OCI-LY1 (cell line): ENCODE data around the gene IP6K3.

Source experiments
- H2AFZ ChIP-seq: fragments of 200-600 bp; sonication (generic), shearing (Covaris generic); 2 replicates; pipeline ENCODE4 v1.6.0; 2014; ENCODE audit warnings: antibody characterized with exemption, mild to moderate bottlenecking, low read length
- H3F3A ChIP-seq: fragments of 200-600 bp; sonication (generic), shearing (Covaris generic); 2 replicates; pipeline ENCODE4 v1.6.0; 2014; ENCODE audit warnings: mild to moderate bottlenecking, antibody characterized with exemption, low read length, moderate library complexity; ENCODE audit not compliant: insufficient read depth
- H3K27ac ChIP-seq: fragments of 200-600 bp; sonication (generic); 2 replicates; pipeline ENCODE4 v1.5.1; 2014; ENCODE audit warnings: low read length, mixed run types, mild to moderate bottlenecking, low read depth; ENCODE audit not compliant: poor library complexity, severe bottlenecking
- H3K27me3 ChIP-seq: fragments of 200-600 bp; sonication (generic); 2 replicates; pipeline ENCODE4 v1.6.0; 2014; ENCODE audit warnings: antibody characterized with exemption, mild to moderate bottlenecking, low read length, moderate library complexity; ENCODE audit not compliant: insufficient read depth
- H3K36me3 ChIP-seq: fragments of 200-600 bp; sonication (generic); 2 replicates; pipeline ENCODE4 v1.6.1; 2014; ENCODE audit warnings: mild to moderate bottlenecking, antibody characterized with exemption, low read length, moderate library complexity, mixed read lengths; ENCODE audit not compliant: insufficient read depth
- H3K4me1 ChIP-seq: fragments of 200-600 bp; sonication (generic); 2 replicates; pipeline ENCODE4 v1.5.1; 2014; ENCODE audit warnings: mild to moderate bottlenecking, low read length, moderate library complexity; ENCODE audit not compliant: insufficient read depth, severe bottlenecking
- H3K4me2 ChIP-seq: fragments of 200-600 bp; sonication (generic), shearing (Covaris generic); 2 replicates; pipeline ENCODE4 v1.6.1; 2014; ENCODE audit warnings: low read length
- H3K4me3 ChIP-seq: fragments of 200-600 bp; sonication (generic); 2 replicates; pipeline ENCODE4 v1.5.1; 2014; ENCODE audit warnings: low read length, low read depth, mild to moderate bottlenecking, mixed read lengths; ENCODE audit not compliant: poor library complexity, severe bottlenecking
- H3K79me2 ChIP-seq: fragments of 200-600 bp; shearing (Covaris generic); 2 replicates; pipeline ENCODE4 v1.6.1; 2016; ENCODE audit warnings: mixed run types, low read length, mixed read lengths; ENCODE audit not compliant: insufficient read depth
- H3K9ac ChIP-seq: fragments of 200-600 bp; sonication (generic), shearing (Covaris generic); 2 replicates; pipeline ENCODE4 v1.6.1; 2014; ENCODE audit warnings: mild to moderate bottlenecking, low read length, mixed read lengths
- H3K9me2 ChIP-seq: fragments of 200-600 bp; sonication (generic), shearing (Covaris generic); 2 replicates; pipeline ENCODE4 v1.6.1; 2014; ENCODE audit warnings: low read depth, mild to moderate bottlenecking, low read length, mixed read lengths
- H3K9me3 ChIP-seq: fragments of 200-600 bp; shearing (Covaris generic); 2 replicates; pipeline ENCODE4 v1.6.1; 2014; ENCODE audit warnings: low read length, mixed read lengths
- H4K20me1 ChIP-seq: fragments of 200-600 bp; sonication (generic), shearing (Covaris generic); 2 replicates; pipeline ENCODE4 v1.6.0; 2016; ENCODE audit warnings: mild to moderate bottlenecking, low read length; ENCODE audit not compliant: insufficient read depth
- EZH2 ChIP-seq: fragments of 200-600 bp; sonication (generic), shearing (Covaris generic); IDR thresholded peaks from 2 replicates; pipeline ENCODE4 v1.8.0; 2017; ENCODE audit warnings: borderline replicate concordance, mixed run types, mild to moderate bottlenecking, antibody characterized with exemption, low read length, moderate library complexity, mixed read lengths
- TF ChIP-seq, protein P1 (sequence below): fragments of 200-600 bp; sonication (generic), shearing (Covaris generic); IDR thresholded peaks from 2 replicates; pipeline ENCODE4 v1.5.1; 2017; ENCODE audit warnings: mild to moderate bottlenecking, antibody characterized with exemption, low read length, moderate library complexity, mixed read lengths

IP6K3 gene

GRCh38 chr6:33731751-33732282 is 14.9 kb downstream of the IP6K3 start:
- H4K20me1 ChIP-seq = no peaks in the 10 kb centered on the region
- H3K27ac ChIP-seq = no peak overlapping the region
- H3K79me2 ChIP-seq = no peaks in the 10 kb centered on the region
- no peaks in the 10 kb centered on the region for H3F3A ChIP-seq
- no peak overlapping the region for H2AFZ ChIP-seq
- H3K4me2 ChIP-seq = no peak overlapping the region
- H3K4me1 ChIP-seq = no peaks in the 10 kb centered on the region
- no peaks in the 10 kb centered on the region for H3K36me3 ChIP-seq
- no peaks in the 10 kb centered on the region for H3K9me2 ChIP-seq
- no peak overlapping the region for H3K9ac ChIP-seq
- peaks cover 12% of the 10 kb centered on the region; the same call in 1 of the 2 replicates for H3K27me3 ChIP-seq
- H3K4me3 ChIP-seq = no peak overlapping the region
- TF ChIP-seq, protein P1, sequence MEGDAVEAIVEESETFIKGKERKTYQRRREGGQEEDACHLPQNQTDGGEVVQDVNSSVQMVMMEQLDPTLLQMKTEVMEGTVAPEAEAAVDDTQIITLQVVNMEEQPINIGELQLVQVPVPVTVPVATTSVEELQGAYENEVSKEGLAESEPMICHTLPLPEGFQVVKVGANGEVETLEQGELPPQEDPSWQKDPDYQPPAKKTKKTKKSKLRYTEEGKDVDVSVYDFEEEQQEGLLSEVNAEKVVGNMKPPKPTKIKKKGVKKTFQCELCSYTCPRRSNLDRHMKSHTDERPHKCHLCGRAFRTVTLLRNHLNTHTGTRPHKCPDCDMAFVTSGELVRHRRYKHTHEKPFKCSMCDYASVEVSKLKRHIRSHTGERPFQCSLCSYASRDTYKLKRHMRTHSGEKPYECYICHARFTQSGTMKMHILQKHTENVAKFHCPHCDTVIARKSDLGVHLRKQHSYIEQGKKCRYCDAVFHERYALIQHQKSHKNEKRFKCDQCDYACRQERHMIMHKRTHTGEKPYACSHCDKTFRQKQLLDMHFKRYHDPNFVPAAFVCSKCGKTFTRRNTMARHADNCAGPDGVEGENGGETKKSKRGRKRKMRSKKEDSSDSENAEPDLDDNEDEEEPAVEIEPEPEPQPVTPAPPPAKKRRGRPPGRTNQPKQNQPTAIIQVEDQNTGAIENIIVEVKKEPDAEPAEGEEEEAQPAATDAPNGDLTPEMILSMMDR = no peak
- TF ChIP-seq EZH2 = no peak
- no peaks in the 10 kb centered on the region for H3K9me3 ChIP-seq

DNA sequence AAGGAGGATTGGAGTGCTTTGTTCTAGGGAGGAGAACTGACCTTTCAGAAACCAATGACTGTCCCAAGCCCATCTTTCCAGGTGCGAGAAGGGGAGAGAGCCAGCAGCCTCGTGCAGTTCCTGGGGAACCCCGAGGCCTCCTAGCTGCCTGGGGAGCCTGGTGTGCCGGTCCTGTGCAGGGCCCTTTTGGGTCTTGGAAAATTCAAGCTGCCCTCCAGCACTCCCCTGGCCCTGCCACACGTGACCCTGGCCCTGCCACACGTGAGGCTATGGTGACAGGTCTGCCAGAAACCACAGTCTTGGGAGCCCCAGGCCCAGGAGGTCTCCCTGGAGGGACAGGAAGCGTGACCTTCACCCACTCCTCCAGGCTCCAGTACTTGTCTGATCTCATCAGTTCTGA is 15.7 kb downstream of the IP6K3 start:
- H4K20me1 ChIP-seq = no peaks in the 10 kb centered on the region
- no peak overlapping the region for H3K9ac ChIP-seq
- H3K27me3 ChIP-seq = peaks cover 12% of the 10 kb centered on the region; the same call in 1 of the 2 replicates
- no peaks in the 10 kb centered on the region for H3K4me1 ChIP-seq
- no peak overlapping the region for H2AFZ ChIP-seq
- no peak overlapping the region for H3K4me2 ChIP-seq
- H3K4me3 ChIP-seq = no peak overlapping the region
- H3K79me2 ChIP-seq = no peaks in the 10 kb centered on the region
- H3K36me3 ChIP-seq = no peaks in the 10 kb centered on the region
- H3K9me3 ChIP-seq = no peaks in the 10 kb centered on the region
- no peak for TF ChIP-seq EZH2
- TF ChIP-seq, protein P1 = no peak
- no peaks in the 10 kb centered on the region for H3F3A ChIP-seq
- no peaks in the 10 kb centered on the region for H3K9me2 ChIP-seq
- no peak overlapping the region for H3K27ac ChIP-seq

DNA sequence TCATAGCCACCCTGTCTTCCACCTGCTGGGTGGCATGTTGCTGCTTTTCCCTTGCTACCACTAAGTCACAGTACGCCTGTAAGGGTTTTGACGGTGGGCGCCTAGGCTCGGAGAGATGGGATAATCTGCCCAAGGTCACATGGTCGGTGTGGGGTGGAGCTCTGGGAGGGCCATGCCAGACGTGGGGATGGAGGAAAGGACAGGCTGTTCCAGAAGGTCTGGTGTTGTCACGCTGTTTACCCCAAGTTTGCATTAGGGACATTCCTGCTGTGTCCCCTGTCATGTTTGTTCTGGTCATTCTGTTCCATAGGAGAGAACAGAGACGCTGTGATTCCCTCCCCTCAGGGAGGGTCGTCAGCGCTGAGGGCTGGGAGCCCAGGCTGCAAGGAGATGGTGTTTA is 16.1 kb downstream of the IP6K3 start:
- Histone ChIP-seq H3K27me3 (peaks cover 12% of the 10 kb centered on the region; the same call in 1 of the 2 replicates), H2AFZ (no peak overlapping the region), H3K9me3 (no peaks in the 10 kb centered on the region), H3K4me2 (no peak overlapping the region), H4K20me1 (no peaks in the 10 kb centered on the region), H3K36me3 (no peaks in the 10 kb centered on the region), H3K9me2 (no peaks in the 10 kb centered on the region), H3K4me3 (no peak overlapping the region), H3K9ac (no peak overlapping the region), H3K79me2 (no peaks in the 10 kb centered on the region), H3F3A (no peaks in the 10 kb centered on the region), H3K27ac (no peak overlapping the region), H3K4me1 (no peaks in the 10 kb centered on the region)
- TF ChIP-seq, protein P1 = no peak
- no peak for TF ChIP-seq EZH2
